ENCODE results near the gene PAX9. TPM values are rescaled to one million over a fixed set of nuclear protein-coding genes. Genes with fewer than 3 reads are reported as not detected.

Gene PAX9
- total RNA-seq, 2 experiments from 2014 or later, result not detected

DNA sequence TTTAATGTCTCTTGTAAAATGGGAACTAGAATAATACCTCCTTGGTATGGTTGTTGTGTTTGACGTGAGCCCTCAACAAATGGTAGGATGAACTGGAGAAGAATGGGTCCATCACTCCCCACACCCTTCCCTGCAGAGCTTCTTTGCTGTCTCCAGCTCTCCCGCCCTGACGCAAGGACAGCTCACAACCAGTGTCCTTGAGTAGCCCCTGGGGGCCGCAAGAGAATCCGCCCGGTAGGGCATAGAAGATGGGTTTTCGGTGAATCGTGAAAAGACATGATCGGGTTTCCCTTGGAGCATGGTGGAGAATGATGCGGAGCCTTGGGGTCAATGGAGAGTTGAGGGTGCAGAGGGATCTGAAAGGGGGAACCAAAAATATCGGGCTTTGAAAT is 6.1 kb upstream of the PAX9 start:
- POLR2A ChIA-PET, result no interaction called here
- CTCF ChIA-PET, result no interaction called here

DNA sequence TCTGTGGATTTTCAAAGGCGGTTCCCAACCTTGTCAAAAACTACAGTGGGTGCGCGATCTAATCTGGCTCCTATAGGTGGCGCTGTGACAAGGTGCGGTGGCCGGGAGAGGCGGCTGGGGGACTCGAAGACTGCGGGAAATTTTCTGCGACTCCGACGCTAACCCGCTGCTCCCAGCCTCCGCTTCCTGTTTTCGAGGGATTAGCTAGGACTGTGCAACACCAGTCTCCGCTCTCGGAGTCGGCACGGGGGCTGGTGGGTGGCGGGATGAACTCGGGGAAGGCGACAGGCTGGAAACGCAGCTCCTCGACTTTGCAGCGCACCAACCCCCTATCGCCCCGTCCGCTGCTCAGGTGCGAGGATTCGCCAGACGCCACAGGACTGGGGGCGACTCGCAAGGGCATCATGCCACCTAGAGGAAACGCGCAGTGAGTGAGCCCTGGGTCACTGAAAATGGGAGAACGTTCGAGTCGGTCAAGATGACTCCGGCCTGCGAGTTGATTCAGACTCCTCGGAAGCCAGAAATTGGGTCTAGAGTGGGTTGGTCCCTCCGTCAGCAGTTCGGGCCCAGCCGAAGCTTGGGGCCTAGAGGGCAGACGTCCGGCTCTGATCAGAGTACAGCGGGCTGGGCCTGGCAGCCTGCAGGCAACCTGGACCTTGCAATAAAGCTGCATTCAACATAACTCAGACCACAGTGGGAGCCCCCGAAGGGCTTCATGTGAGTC is 5.5 kb upstream of the PAX9 start:
- ChIA-PET CTCF (no interaction called here), POLR2A (no interaction called here)

DNA sequence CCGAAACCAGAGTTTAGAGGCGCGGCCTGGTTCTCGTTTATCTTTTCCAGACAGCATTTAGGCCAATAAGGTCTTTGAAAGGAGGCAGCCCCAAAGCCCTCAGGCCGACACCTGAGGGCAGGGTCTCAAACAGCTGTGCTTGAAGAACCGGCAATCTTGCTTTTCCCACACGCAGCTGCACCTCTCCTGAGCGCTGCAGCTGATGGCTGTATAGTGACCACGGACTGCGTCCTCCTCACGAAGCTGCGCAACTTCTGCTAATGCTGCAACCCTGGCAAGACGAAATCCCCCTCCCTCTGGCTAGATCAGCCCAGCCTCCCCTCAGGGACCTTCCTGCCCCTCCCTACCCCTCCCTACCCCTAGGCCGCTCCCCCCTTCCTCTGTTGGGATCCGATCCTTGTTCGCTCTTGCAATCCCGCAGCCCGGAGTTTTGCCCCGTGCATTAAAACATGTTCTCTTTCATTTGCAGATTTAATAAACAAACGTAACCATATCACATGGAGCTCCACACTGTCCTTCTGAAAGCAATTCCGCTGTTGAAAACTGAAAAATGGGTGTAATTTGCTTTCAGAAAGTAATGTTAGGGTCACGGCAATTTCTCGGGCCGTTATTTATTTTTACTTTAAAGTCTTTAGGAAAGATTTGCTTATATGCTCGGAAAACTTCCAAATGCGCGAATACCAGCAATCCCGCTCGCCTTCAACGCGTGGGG is 4.8 kb upstream of the PAX9 start:
- POLR2A ChIA-PET, result no interaction called here
- CTCF ChIA-PET, result no interaction called here

DNA sequence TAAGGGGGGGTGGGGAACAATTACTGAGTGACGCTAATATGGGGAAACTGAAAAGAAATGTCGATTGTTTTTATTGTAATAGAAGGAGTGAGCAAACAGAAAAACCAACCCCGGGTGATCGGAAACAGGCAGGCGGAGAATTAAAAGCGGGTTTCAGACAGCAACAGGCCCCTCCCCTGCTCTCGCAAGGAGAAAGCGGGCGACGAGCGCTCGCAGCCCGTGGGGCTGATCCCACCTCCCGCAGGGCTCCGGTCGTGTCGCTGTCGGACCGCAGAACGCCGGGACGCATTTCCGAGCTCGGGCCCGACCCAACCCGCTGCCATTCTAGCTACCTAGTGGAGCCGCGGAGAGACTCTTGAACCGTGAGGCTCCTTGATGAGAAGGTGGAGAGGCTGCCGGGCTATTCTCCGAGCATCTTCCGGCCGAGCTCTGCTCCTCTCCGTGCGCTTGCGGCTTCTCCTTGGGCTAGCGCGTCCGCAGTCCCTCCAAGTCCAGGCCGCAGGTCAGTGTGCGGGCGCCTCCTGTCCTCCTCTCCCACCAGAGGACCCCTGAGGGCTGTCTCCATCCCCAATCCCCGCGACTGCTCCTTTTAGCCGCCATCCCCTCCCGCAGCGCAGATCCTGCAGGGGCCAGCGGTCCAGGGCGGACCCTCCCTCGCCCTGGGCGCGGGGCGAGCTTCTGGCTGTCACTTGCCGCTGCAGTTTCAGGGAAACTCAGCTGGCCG is 4.1 kb upstream of the PAX9 start:
- ChIA-PET POLR2A (no interaction called here), CTCF (no interaction called here)

DNA sequence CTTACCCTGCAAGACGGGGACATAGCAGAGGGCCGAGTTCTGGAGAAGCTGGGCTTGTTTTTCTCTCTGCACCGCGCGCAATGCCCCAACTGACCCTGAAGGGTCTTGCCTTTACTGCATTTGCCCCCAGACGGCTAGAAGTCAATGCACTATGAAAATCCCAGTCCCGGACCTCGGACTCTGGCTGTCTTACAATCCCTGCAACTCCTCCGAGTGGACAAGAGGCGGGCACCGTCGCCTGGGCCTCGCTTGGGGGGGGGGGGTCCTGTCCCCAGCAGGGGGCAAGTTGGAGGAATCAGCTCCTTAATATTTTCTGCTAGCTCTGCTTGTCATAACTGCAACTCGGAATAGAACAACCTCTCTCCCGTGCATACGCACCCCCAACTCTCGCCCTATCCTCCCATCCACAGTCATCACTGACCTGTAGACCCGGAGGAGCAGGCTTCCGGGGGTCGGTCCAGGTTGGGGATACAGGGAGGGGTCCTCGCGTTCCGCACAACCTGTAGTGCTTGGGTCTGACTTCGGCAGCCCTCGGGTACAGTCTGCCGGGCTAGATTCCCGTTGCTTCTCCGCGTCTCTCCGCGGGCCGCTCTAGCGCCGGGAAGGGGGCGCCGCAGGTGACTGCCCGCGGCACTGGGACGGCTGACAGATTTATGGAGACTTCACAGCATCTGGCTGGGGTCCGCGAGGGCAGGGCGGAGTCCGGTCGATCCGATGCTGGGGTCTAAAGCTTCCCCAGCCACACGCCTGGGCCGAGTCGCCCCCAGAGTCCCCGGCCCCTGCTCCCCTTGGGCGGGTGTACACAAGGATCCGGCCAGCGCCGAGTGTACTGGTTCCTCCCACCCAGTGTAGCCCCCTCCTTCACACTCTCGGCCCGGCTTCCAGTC is 3.3 kb upstream of the PAX9 start:
- ChIA-PET CTCF (no interaction called here), POLR2A (no interaction called here)

DNA sequence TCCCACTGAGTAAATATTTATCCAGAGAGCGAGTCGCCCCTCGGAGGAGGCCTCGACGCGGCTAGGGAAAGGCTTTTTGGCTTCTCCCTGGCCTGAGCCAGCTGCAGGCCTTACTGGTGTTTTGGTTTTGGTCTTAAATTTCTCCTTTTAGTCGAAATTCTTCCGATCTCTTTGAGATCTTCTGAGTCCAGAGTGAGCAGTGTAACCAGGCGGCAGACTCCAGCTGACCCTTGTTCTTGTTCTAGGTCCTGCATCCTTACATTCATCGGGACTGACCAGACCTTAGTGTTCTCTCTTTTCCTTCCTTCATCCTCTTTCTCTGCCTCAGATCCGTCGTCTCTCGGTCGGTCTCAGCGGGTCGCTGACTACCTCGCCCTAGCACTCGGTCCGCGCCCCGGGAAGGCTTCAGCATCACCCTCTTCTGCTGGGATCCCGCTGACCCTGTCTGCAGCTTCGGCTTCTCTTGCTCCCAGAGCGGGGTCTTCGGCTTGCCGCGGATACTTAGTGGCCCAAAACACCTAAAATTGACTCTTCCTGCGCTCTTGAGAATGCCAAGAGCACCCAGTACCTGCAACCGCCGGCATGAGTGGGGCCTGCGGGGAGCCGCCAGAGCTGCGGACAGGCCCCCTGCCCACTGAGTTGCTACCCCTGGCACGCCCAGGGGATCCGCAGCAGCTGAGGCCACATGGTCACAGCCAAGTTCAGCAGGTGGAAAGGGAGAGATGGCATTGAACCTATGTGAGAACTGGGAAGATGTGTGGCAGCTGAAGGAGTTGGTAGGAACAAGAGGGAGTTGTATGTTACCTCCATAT is 2.4 kb upstream of the PAX9 start:
- ChIA-PET POLR2A (no interaction called here), CTCF (no interaction called here)

DNA sequence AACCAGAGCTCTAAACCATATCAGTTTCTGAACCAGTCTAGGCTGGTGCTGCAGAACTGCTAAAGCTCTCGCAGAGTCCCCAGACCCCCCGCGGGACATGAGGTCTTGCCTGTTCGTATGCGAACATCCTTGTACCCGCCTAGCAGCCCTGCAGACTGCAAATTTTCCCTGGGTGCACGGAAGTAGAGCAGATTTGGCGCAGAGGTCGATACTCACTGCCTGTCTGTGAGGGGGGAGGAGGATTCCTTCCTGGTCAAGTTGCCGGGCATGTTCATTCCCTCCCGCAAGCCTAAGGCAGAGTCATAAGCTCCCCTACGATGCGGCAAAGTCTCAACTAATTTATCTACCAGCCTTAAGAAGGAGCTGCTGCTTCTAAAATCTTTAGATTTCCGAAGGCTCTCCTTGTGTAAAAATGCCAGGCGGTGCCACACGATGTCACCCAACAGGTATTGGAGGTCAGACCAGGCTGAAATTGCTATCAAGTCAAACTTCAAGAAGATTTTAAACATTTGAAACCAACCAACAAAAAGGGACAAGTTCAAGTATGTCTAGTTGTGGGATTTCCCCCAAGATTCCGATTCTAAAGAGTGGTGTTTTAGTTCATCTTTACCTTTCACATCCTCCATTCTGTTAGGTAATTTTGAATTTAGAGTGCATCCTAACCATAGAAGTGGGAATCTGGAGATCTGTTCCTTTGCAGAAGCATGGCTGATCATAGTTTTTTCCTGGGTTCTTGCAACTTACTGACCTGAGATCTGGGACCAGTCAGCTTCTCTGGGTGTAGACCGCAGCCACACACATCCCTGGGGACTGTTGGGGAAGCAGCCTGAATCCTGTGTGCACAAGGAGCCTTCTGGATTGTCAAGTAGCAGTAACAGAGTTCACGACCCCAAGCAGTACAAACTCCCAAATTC is 1.6 kb upstream of the PAX9 start:
- ChIA-PET POLR2A (no interaction called here), CTCF (no interaction called here)

DNA sequence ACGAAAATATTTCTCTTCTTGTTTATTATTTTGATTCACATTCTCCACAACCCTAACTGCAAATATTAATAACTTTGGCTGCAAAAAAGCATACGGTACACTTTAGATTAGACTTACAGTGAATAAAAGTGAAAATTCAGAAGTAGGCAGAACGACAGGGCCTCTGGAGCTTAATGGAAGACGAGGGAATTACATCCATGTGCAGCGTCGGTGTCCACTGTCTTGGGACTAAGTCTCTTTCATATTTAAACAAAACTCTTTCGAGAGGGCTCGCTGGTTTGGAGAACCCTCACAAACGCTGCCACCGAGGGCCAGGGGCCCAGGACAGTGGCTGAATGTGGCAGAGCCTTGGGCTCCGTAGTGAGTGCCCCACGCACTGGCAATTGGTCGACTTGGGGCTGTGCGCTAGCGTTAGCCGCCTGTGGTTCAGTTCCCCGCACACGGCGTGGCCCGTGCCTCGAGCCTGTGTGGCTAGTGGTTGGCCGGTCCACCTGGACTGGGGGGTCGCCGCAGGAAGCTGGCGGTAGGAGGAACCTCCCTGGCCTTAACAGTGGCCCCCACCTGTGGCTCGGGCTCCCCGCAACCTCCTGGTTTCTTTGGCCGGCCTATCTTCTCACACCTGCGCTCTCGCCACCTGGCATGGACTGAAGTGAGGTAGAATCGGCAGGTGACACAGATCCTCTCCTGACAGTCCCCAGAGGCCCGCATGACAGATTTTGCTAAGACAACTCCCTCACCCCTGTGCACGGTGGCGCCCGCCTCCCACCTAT is 739 bp upstream of the PAX9 start:
- POLR2A ChIA-PET, result no interaction called here
- CTCF ChIA-PET, result no interaction called here

DNA sequence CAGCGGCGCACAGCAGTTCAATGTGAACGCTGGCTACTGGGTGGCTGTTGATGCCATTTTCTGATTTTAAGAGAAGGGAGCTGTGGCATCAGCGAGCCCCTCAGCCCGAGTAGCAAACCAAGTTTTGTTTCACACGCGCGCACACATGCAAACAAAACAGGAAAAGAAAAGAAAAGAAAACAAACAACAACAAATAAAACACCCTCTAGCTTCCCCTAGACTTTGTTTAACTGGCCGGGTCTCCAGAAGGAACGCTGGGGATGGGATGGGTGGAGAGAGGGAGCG is 540 bp downstream of the PAX9 start:
- CTCF ChIA-PET, result interaction anchor here (0.7 kb wide), 1 partner anchor 141 kb away, joined by 3 read pairs; no protein-coding TSS in a partner anchor
- POLR2A ChIA-PET, result no interaction called here

DNA sequence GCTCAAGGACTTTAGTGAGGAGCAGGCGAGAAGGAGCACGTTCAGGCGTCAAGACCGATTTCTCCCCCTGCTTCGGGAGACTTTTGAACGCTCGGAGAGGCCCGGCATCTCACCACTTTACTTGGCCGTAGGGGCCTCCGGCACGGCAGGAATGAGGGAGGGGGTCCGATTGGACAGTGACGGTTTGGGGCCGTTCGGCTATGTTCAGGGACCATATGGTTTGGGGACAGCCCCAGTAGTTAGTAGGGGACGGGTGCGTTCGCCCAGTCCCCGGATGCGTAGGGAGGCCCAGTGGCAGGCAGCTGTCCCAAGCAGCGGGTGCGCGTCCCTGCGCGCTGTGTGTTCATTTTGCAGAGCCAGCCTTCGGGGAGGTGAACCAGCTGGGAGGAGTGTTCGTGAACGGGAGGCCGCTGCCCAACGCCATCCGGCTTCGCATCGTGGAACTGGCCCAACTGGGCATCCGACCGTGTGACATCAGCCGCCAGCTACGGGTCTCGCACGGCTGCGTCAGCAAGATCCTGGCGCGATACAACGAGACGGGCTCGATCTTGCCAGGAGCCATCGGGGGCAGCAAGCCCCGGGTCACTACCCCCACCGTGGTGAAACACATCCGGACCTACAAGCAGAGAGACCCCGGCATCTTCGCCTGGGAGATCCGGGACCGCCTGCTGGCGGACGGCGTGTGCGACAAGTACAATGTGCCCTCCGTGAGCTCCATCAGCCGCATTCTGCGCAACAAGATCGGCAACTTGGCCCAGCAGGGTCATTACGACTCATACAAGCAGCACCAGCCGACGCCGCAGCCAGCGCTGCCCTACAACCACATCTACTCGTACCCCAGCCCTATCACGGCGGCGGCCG is 1.1 kb downstream of the PAX9 start:
- ChIA-PET CTCF (interaction anchor here (0.7 kb wide), 1 partner anchor 142 kb away, joined by 3 read pairs; no protein-coding TSS in a partner anchor), POLR2A (no interaction called here)

DNA sequence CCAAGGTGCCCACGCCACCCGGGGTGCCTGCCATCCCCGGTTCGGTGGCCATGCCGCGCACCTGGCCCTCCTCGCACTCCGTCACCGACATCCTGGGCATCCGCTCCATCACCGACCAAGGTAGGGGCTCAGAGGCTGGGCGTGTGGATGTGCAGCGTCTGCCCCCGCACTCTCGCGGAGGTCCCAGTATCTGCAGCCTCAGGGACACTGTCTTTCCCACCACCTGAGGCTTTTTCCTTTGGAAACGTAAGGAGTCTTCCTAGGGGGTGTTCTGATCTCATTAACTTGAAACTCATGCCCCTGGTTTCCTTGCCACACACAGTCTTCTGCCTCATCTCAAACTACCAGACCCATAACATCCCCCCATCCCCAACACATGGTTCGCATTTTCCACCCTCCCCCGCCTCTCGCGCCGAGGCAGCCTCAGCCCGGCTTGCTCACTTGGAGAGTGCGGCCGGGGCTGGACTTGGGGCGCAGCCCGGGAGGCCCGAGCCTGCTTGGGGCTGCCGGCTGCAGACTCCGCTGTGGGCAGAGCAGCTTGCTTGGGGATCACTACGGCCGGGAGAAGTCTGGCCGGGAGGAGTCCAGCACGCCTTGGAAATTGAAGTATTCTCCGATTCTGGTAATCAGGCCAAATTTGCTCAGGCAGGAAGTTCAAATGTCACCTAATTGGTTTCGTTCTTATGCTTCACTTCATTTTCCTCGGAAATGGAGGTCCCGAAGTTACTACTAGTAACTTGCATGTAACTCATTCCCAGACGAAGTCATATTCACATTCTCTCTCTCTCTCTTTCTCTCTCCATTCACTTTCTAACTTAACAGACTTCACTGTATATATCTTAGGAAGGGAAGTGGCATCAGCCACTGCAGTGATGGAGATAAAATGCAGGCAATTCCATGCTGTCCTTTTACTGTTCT is 2.0 kb downstream of the PAX9 start:
- ChIA-PET CTCF (no interaction called here), POLR2A (no interaction called here)

DNA sequence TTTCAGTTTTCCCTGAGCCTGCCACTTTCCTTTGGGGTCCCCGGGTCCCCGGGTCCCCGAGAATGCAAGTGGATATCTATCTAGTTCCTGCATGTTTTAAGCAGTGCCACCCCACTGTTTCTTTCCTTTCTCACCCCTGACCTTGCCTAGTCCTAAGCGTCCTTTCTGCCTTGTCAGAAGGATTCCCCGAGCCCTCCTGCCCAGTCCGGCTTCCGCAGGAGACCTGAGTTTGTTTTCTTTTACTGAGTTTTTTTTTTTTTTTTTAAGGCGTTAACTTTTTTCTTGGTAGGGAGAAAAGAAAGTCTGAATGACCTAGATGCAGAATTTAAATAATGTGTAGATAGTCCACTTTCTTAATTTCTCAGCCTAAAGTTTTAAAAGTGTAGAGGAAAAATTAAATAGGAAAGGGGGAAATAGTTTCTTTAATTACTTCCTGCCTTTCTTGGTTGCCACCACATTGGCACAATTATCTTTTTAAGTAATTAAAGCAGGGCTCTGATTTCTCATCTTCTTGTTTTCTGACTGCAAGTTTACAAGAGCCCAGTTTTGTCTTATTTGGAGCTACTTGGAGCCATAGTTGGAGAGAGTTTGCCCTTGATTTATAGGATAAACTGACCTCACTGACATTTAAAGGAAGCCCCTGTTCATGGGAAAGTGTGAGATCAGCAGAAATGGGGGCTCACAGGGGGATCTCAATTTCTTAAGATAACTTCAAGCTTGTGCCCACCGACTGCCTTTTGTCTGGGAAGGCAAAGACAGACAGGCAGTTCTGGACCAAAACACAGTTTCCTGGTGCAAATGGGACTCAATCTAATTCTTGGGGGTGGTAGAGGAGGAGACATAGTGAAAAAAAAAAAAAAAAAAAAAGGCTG is 2.9 kb downstream of the PAX9 start:
- POLR2A ChIA-PET, result no interaction called here
- CTCF ChIA-PET, result interaction anchor here (0.7 kb wide), 1 partner anchor 1158 kb away, joined by 4 read pairs; no protein-coding TSS in a partner anchor

DNA sequence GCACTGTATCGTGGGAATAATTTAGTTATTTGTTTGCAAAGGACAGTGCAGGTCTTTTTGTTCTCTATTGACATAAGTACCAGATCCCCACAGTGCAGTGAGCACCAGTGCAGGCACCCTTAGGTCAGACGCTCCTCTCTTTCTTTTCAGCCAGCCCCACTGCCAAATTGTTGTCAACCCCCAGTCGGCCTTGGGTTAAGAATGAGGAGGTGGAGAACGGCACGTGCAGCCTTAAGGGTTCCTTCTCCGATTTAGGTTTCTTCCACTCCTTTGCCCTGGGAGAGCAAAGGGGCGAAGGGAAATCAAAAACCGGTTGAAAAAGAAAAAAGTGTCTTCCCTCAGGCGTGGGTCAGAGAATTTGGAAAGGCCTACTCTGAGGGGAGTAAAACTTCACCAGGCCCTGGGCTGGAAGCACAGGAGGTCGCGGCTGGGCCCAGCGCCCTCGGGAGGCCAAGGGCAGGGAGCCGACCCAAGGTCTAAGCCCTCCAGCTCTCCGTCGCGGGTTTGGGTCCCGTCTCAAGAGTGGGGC is 4.3 kb downstream of the PAX9 start:
- POLR2A ChIA-PET, result no interaction called here

DNA sequence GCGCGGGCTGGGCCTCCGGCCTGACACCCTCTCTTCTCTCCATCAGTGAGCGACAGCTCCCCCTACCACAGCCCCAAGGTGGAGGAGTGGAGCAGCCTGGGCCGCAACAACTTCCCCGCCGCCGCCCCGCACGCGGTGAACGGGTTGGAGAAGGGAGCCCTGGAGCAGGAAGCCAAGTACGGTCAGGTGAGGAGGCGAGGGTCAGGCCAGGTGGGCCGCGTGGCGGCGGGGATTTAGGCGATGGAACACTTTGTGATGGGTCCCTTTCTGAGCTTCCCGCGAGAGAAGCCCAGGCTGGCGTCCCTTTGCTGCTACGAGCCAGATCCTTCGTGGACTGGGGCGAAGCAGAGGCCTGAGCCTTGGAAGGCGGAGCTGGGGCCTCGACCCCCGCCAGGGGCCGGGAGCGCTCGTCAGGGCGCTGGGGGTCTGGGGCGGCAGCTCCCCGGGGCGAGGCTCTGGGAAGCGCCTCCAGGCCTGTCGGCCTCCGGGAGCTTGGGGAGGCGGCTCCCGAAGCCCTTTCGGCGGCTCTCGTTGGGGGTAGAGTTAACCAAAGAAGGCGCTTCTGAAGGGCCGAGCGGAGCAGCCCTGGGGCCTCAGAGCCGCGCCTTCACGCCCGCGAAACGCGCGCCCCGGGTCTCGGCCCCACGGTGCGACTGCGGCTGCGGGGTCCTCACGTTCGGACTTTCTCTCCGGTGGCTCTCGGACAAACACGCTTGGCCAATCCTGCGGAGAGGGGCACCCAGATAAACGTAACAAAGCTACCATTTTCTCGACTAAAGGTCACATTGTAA is 5.0 kb downstream of the PAX9 start:
- CTCF ChIA-PET, result interaction anchor here (0.6 kb wide), 1 partner anchor 674 kb away, joined by 4 read pairs; no protein-coding TSS in a partner anchor
- POLR2A ChIA-PET, result no interaction called here

More for the DNA sequence above, 4.3 kb downstream of the PAX9 start:
- CTCF ChIA-PET, result no interaction called here
